Stimulated activated naive B cell treated with anti-CD40 and anti-IgM and Interleukin-4, amounts not matched to agents 10 μg/mL and 1 μg/mL and 100 μg/mL, for 72 hours (primary cell): ENCODE results near the gene PDCD1.
"Not testable (repeated sequence)": the region's sequence is repeated elsewhere in the genome, so short reads cannot be mapped to it uniquely, and the experiment has no call there.

Experiments
- ATAC-seq, 2 donors: fragments of 150-1000 bp; cut with Tn5 transposase; replicated peaks; 2 replicates each; pipeline ENCODE4 v1.10.0; 2021; ENCODE audit warnings: moderate library complexity in 1 of 2
- DNase-seq: peaks from one replicate; pipeline ENCODE4 v3.0.0; 2021
- H3K27ac Mint-ChIP-seq: one replicate; pipeline ENCODE4 v1.8.0; 2022; ENCODE audit warnings: mild to moderate bottlenecking, mixed read lengths
- H3K27me3 Mint-ChIP-seq, 2 donors: one replicate each; pipeline ENCODE4 v1.8.0; 2022; ENCODE audit warnings: mixed read lengths in 2 of 2
- H3K36me3 Mint-ChIP-seq, 2 donors: one replicate each; pipeline ENCODE4 v1.8.0; 2022; ENCODE audit warnings: mixed read lengths in 2 of 2, mild to moderate bottlenecking in 1 of 2
- H3K4me1 Mint-ChIP-seq, 2 donors: one replicate each; pipeline ENCODE4 v1.8.0; 2022; ENCODE audit warnings: mixed read lengths in 2 of 2, mild to moderate bottlenecking in 1 of 2
- H3K4me3 Mint-ChIP-seq, 2 donors: one replicate each; pipeline ENCODE4 v1.8.0; 2022; ENCODE audit warnings: mild to moderate bottlenecking in 2 of 2, mixed read lengths in 2 of 2, moderate library complexity in 1 of 2
- H3K9me3 Mint-ChIP-seq, 2 donors: one replicate each; pipeline ENCODE4 v1.8.0; 2022; ENCODE audit warnings: mixed read lengths in 2 of 2, mild to moderate bottlenecking in 1 of 2

The PDCD1 gene

DNA sequence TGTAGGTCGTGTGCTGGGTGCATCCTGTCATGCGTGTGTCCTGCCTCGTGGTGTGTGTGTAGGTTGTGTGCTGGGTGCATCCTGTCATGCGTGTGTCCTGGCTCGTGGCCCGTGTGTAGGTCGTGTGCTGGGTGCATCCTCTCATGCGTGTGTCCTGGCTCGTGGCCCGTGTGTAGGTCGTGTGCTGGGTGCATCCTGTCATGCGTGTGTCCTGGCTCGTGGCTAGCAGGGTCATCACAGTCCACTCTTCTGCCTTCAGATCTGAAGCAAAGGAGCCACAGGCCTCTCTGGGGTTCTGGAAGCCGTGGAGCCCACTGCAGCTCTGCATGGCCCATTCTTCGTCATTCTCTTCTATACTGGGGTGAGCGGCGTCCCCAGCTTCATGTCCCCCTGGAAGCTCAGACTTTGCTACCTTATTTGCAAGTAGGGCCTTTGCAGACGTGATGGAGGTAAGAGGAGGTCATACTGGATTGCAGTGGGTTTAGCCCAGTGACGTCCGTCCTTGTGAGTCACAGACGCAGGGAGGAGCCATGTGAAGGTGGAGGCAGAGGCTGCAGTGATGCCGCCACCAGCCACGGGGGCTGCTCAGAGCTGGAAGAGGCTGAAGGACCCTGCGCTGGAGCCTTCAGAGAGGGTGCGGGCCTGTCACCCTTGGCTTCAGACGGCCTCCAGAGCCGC is 38.6 kb downstream of the PDCD1 start:
- not testable (repeated sequence) for DNase-seq, ATAC-seq, H3K9me3 Mint-ChIP-seq, H3K4me3 Mint-ChIP-seq, H3K27ac Mint-ChIP-seq
- H3K4me1 Mint-ChIP-seq = peaks cover 23 to 37% of the 10 kb centered on the region in 2 donors
- peaks cover 41 to 53% of the 10 kb centered on the region in 2 donors for H3K27me3 Mint-ChIP-seq
- H3K36me3 Mint-ChIP-seq = peaks cover 0 to 11% of the 10 kb centered on the region in 2 donors

DNA sequence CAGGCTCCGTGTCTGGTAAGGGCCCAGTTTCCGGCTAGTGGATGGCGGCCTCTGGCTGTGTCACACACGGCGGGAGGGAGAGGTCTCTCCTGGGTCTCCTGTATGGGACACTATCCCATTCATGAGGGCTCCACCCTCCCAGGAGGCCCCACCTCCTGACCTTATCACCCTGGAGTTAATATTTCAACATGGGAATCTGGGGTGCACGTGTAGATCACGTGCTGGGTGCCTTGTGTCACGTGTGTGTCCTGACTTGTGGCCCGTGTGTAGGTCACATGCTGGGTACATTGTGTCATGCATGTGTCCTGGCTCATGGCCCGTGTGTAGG is 39.8 kb downstream of the PDCD1 start:
- H3K4me3 Mint-ChIP-seq = no peak overlapping the region
- peaks cover 34 to 55% of the 10 kb centered on the region in 2 donors for H3K27me3 Mint-ChIP-seq
- H3K36me3 Mint-ChIP-seq = peaks cover 1 to 10% of the 10 kb centered on the region in 2 donors
- no peak for DNase-seq
- peaks cover 5 to 10% of the 10 kb centered on the region in 2 donors for H3K9me3 Mint-ChIP-seq
- ATAC-seq = no peak
- H3K4me1 Mint-ChIP-seq = peaks cover 29 to 36% of the 10 kb centered on the region in 2 donors
- peak overlapping the region; percentile 42 for H3K27ac Mint-ChIP-seq

DNA sequence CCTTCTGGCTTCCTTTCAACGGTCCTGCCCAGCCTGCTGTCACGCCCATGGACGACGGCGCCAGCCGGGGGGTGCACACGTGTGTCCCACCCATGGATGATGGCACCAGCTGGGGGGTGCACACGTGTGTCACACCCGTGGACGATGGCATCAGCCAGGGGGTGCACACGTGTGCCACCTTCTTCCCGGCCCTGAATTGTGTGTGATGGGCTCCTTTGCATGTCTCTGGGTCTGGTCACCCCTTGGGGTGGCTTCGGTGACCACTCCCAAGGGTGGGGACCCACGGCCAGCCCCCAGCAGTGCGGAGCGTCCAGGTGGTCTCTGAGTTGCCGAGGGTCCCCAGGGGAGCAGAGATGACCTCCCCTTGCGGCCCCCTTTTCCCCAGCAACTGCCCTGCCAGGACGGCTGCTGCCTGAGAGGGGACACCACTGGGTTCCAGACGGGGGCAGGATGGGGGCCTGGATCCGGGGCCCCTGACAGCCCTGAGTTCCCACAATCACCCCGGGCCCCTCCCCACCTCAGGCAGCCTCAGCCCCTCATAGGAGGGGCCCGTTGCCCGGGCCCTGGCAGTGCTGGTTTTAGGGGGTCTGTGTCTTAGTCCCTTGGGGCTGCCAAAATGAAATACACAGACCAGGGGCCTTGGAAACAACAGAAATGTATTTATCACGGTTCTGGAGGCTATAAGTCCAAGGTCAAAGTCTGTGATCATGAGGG is 40.3 kb downstream of the PDCD1 start:
- Mint-ChIP-seq H3K4me1 (peaks cover 31 to 35% of the 10 kb centered on the region in 2 donors), H3K9me3 (peaks cover 2 to 5% of the 10 kb centered on the region in 2 donors), H3K4me3 (no peak overlapping the region), H3K27ac (peak overlapping the region; percentile 25), H3K36me3 (peaks cover 2 to 6% of the 10 kb centered on the region in 2 donors), H3K27me3 (peaks cover 29 to 50% of the 10 kb centered on the region in 2 donors)
- ATAC-seq (no peak), DNase-seq (no peak)

DNA sequence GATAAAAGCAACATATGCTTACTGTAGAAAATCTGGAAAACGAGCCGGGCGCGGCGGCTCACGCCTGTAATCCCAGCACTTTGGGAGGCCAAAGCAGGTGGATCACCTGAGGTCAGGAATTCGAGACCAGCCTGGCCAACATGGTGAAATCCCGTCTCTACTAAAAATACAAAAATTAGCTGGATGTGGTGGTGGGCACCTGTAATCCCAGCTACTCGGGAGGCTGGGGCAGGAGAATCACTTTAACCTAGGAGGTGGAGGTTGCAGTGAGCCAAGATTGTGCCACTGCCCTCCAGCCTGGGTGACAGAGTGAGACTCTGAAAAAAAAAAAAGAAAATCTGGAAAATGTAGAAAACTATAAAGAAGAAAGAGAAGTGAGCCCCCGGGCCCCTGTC is 40.9 kb downstream of the PDCD1 start:
- not testable (repeated sequence) for DNase-seq, ATAC-seq, H3K9me3 Mint-ChIP-seq, H3K36me3 Mint-ChIP-seq
- Mint-ChIP-seq H3K27me3 (peaks cover 23 to 45% of the 10 kb centered on the region in 2 donors), H3K4me3 (peak overlapping the region; percentile 3 to 44), H3K27ac (peak overlapping the region; percentile 69), H3K4me1 (peaks cover 31 to 35% of the 10 kb centered on the region in 2 donors)

DNA sequence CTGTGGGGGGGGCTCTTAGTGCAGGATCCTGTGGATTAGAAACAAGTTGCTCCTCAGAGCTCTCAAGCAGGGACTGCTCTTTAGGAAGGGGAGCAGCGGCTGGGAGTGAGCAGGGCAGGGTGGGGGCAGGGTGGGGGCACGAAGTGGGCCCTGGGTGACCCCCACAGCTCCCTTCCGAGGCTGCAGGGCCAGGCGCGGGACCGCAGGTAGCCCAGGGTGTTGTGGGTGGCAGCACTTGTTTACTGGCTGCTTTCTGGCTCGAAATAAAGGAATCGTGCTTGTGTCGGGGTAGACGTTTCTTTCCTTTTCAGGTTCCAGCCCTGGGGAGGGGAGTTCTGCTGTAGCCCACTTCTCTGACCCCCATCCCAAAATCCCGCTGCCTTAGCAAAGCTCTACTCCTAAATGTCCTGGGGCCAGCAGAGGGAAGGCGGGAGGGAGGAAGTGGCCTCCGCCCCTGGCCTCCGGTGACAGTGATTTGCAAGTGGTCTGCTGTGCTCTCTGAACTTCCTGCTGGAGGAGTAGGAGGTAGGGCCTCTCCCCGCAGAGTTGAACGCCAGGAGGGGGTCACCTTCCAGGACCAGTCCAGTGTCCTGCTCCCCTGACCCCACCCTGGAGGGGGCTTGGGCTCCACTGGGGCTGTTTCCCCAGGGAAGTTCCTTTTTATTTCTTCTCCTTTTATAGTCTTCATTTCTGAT is 41.4 kb downstream of the PDCD1 start:
- H3K36me3 Mint-ChIP-seq = peaks cover 0 to 2% of the 10 kb centered on the region in 2 donors
- H3K27me3 Mint-ChIP-seq = peaks cover 18 to 40% of the 10 kb centered on the region in 2 donors
- peak overlapping the region; percentile 69 for H3K27ac Mint-ChIP-seq
- peaks cover 31 to 32% of the 10 kb centered on the region in 2 donors for H3K4me1 Mint-ChIP-seq
- peak overlapping the region; percentile 3 to 44 for H3K4me3 Mint-ChIP-seq
- DNase-seq (no peak), ATAC-seq (no peak)
- H3K9me3 Mint-ChIP-seq = peaks cover 0 to 2% of the 10 kb centered on the region in 2 donors

DNA sequence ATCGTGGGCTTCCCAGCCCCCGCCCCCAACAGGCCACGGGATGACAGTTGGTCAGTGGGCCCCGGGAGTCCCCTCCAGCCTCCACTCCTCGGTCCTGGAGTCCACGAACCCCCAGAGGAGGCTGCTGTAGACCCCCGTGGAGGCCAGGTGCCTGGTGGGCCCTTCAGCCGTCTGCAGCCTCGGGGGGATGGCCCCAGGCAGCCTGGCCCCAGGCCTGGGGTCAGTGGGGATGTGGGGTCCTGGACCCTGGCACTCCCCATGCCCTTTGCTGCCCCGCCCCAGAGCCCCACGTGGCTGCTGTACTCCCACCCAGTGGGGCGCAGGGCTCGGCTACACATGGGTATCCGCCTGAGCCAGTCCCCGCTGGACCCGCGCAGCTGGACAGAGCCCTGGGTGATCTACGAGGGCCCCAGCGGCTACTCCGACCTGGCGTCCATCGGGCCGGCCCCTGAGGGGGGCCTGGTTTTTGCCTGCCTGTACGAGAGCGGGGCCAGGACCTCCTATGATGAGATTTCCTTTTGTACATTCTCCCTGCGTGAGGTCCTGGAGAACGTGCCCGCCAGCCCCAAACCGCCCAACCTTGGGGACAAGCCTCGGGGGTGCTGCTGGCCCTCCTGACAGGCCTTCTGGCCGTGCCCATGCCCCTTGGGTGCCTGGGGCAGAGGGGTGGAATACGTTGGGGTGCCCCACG is 42.1 kb downstream of the PDCD1 start:
- Mint-ChIP-seq H3K4me1 (peaks cover 29 to 32% of the 10 kb centered on the region in 2 donors), H3K4me3 (no peak overlapping the region), H3K27me3 (peaks cover 15 to 37% of the 10 kb centered on the region in 2 donors), H3K36me3 (peaks cover 0 to 2% of the 10 kb centered on the region in 2 donors), H3K27ac (peak overlapping the region; percentile 69), H3K9me3 (peaks cover 0 to 2% of the 10 kb centered on the region in 2 donors)
- DNase-seq (no peak), ATAC-seq (no peak)

DNA sequence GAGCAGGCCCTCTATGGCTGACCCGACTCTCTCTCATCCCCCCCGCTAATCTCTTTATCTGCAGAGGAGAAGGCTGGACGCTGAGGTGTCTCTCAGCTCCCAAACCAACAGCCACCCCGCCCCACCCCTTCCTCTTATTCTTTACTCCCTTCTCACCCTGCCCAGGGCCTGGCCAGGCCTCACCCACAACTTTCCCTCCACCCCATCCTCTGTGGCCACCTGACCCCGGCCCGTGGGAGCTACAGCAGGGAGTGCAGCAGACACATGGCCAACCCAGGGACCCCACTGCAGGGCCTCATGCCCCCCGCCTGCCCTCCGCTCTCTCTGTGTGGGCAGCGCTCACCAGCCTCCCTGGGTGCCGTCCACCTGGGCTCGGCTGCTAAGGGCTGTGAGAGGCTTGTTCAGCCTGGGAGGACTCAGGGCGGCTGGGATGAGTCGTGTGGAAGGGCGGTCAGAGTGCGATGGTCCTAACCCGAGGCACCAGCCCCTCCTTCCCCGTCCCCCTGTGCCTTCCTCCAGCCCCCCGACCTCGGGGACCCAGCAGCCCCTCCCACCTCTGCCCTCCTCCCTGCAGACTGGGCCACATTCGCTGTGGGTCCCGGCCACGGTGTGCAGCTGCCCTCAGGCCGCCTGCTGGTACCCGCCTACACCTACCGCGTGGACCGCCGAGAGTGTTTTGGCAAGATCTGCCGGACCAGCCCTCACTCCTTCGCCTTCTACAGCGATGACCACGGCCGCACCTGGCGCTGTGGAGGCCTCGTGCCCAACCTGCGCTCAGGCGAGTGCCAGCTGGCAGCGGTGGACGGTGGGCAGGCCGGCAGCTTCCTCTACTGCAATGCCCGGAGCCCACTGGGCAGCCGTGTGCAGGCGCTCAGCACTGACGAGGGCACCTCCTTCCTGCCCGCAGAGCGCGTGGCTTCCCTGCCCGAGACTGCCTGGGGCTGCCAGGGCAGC is 42.9 kb downstream of the PDCD1 start:
- DNase-seq (no peak), ATAC-seq (no peak)
- peaks cover 0 to 2% of the 10 kb centered on the region in 2 donors for H3K36me3 Mint-ChIP-seq
- H3K9me3 Mint-ChIP-seq = peaks cover 0 to 2% of the 10 kb centered on the region in 2 donors
- H3K4me1 Mint-ChIP-seq = peaks cover 25 to 30% of the 10 kb centered on the region in 2 donors
- peaks cover 11 to 33% of the 10 kb centered on the region in 2 donors for H3K27me3 Mint-ChIP-seq
- H3K4me3 Mint-ChIP-seq = peak overlapping the region in 1 of 2 donors; percentile 63
- H3K27ac Mint-ChIP-seq = peak overlapping the region; percentile 81

DNA sequence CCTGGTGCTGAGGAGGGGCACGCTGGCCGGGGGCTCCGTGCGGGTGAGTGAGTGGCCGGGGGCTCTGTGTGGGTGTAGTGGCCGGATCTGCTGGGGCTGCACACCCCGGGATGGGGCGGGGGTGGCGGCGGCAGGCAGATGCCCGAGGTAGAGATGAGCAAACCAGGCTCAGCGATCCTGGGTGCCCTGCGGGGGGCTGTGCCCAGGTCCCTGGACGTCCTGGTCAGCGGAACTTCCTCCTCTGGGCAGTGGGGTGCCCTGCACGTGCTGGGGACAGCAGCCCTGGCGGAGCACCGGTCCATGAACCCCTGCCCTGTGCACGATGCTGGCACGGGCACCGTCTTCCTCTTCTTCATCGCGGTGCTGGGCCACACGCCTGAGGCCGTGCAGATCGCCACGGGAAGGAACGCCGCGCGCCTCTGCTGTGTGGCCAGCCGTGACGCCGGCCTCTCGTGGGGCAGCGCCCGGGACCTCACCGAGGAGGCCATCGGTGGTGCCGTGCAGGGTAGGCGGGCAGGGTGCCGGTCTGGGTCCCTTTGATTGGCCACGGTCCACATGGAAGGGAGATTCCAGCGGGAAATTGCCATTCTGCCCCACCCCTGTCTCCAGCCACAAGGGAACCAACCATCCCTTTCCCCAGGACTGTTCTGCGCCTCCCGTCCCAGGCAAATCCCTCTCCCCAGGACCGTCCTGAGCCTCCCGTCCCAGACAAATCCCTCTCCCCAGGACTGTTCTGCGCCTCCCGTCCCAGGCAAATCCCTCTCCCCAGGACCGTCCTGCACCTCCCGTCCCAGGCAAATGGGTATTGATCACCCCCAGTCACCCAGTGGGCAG is 43.8 kb downstream of the PDCD1 start:
- peaks cover 25 to 26% of the 10 kb centered on the region in 2 donors for H3K4me1 Mint-ChIP-seq
- H3K4me3 Mint-ChIP-seq = peak overlapping the region in 1 of 2 donors; percentile 63
- no peak for DNase-seq
- ATAC-seq = no peak
- peaks cover 0 to 2% of the 10 kb centered on the region in 2 donors for H3K9me3 Mint-ChIP-seq
- peaks cover 7 to 33% of the 10 kb centered on the region in 2 donors for H3K27me3 Mint-ChIP-seq
- H3K36me3 Mint-ChIP-seq = peaks cover 0 to 2% of the 10 kb centered on the region in 2 donors
- H3K27ac Mint-ChIP-seq = peak overlapping the region; percentile 81

DNA sequence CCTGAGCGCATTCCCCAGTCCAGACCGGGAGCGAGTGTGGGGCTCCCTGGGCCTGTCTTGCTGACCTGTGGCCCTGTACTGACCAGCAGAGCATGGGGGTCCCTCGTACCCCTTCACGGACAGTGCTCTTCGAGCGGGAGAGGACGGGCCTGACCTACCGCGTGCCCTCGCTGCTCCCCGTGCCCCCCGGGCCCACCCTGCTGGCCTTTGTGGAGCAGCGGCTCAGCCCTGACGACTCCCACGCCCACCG is 44.4 kb downstream of the PDCD1 start:
- Mint-ChIP-seq H3K4me3 (no peak overlapping the region), H3K9me3 (peaks cover 0 to 2% of the 10 kb centered on the region in 2 donors), H3K27ac (no peak overlapping the region), H3K27me3 (peaks cover 7 to 33% of the 10 kb centered on the region in 2 donors), H3K36me3 (peaks cover 0 to 2% of the 10 kb centered on the region in 2 donors), H3K4me1 (peaks cover 25% of the 10 kb centered on the region in 2 donors)
- DNase-seq = no peak
- ATAC-seq = no peak

DNA sequence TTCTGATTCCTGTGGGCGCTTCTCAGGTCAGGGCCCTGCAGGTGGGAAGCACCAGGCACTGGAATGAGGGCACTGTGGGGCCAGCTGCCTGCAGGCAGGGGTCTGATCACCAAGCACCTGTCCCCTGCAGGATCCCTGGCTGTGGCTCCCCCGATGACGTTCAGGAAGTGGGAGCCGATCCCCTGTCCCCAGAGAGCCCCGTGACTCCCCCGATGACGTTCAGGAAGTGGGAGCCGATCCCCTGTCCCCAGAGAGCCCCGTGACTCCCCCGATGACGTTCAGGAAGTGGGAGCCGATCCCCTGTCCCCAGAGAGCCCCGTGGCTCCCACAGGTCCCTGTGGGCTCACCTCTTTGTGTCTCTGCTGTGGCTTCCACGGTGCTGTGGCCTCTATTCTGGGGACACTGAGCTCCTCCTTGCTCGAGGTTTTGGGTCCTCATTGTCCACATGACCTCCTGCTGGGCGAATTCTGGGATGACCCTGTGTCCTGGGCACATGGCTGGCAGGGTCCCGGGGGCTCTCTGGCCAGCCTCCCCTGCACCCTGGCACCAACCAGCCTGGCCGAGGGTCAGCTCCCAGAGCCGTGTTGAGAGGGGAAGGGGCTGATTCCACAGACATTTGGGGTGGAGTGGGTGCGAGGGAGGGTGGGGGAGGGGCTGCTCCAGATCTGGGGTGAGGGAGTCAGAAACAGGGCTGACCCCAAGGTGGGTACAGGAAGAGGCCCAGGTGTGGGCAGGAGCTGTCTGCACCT is 44.9 kb downstream of the PDCD1 start:
- Mint-ChIP-seq H3K9me3 (peaks cover 0 to 2% of the 10 kb centered on the region in 2 donors), H3K4me3 (peak overlapping the region; percentile 29 to 44), H3K27ac (peak overlapping the region; percentile 86), H3K4me1 (peaks cover 21 to 25% of the 10 kb centered on the region in 2 donors), H3K27me3 (peaks cover 12 to 37% of the 10 kb centered on the region in 2 donors), H3K36me3 (peaks cover 0 to 2% of the 10 kb centered on the region in 2 donors)
- DNase-seq (peak; percentile 56), ATAC-seq (peak; percentile 67 to 85)

DNA sequence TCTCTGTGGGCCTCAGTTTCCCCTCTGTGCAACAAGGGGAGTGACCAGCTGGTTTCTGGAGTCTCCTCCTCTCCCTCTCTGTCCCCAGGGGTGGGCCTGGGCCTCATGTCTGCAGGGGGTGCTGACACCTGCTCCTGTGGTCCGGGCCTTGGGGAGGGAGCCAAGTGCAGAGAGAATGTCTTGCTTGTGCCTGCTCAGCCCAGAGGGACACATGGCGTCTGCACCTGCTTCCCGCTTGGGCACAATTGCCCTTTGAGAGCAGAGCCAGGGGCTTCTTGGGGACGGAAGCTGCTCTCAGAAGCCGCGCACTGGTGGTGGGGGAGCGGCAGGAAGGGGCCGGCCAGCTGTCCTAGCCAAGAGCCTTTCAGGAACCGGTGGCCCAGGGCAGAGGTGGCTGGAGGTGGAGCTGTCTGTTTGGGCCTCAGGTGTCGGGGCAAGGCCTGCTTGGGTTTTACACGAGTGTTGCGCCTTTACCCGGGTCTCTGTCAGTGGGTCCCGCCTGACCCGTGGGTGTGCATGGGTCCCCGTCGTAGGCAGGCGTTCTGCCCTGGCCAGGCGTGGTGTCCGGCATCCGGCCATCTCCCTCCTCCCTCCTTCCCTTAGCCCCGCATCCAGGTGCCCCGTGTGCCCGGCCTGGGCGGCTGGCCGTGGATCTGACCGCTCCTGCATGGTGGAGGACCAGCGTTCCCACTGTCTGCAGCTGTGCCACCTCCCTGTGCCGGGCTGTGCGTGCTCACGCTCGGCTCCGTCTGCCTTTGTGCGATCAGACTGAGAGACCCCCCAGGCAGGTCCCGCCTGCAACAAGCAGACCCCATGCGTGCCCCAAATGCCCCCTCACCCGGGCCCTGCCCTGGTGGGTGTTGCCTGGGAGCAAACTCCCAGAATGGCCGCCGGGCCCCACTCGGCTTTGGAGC is 45.7 kb downstream of the PDCD1 start:
- ATAC-seq = peak in 1 of 2 donors; percentile 21
- H3K4me3 Mint-ChIP-seq = no peak overlapping the region

More for the DNA sequence above, 45.7 kb downstream of the PDCD1 start:
- peak overlapping the region; percentile 86 for H3K27ac Mint-ChIP-seq
- no peak for DNase-seq
- peaks cover 0 to 2% of the 10 kb centered on the region in 2 donors for H3K36me3 Mint-ChIP-seq
- H3K27me3 Mint-ChIP-seq = peaks cover 14 to 36% of the 10 kb centered on the region in 2 donors
- peaks cover 18 to 21% of the 10 kb centered on the region in 2 donors for H3K4me1 Mint-ChIP-seq
- H3K9me3 Mint-ChIP-seq = peaks cover 0 to 2% of the 10 kb centered on the region in 2 donors
